HG02610 (cell line): ENCODE measurements around the gene SLX4IP.

Experiments used
- ATAC-seq: cut with Tn5 transposase; IDR thresholded peaks from one replicate; pipeline ENCODE4 v1.9.1; 2021; ENCODE audit warnings: mild to moderate bottlenecking, moderate library complexity; ENCODE audit not compliant: unreplicated experiment

Gene SLX4IP

DNA sequence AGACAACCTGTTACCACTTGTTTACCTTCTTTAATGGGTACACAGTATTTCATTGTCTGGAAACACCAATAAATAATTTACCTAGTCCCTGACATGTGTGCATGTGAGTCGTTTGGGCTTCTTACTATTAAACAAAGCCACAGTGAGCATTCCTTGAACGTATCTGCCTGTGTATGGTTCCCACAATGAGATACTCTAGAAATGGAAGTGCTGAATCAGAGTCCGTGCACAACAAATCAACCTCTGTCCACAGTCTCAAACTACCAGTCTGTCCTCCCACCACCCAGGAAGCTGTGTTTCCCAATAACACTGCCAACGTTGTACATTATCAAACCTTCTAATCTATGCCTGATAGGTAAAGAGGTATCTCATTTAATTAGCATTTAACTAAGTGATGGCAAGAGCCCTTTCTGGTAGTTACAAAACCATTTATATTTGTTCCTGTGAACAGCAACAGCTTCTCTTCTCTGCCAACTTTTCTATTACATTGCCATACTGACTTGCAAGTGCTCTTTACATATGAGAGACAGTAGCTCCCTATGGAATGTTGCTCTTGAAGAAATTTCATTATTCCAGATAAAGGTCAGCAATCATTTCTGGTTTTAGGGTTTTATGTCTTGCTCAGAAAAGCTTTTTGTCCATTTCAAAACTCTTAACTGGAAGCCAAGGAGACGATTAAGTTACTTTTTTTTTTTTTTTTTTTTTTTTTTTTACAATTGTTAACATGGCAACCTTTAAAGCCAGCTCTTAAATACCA, 223.9 kb downstream of the SLX4IP start:
- ATAC-seq = no peak

DNA sequence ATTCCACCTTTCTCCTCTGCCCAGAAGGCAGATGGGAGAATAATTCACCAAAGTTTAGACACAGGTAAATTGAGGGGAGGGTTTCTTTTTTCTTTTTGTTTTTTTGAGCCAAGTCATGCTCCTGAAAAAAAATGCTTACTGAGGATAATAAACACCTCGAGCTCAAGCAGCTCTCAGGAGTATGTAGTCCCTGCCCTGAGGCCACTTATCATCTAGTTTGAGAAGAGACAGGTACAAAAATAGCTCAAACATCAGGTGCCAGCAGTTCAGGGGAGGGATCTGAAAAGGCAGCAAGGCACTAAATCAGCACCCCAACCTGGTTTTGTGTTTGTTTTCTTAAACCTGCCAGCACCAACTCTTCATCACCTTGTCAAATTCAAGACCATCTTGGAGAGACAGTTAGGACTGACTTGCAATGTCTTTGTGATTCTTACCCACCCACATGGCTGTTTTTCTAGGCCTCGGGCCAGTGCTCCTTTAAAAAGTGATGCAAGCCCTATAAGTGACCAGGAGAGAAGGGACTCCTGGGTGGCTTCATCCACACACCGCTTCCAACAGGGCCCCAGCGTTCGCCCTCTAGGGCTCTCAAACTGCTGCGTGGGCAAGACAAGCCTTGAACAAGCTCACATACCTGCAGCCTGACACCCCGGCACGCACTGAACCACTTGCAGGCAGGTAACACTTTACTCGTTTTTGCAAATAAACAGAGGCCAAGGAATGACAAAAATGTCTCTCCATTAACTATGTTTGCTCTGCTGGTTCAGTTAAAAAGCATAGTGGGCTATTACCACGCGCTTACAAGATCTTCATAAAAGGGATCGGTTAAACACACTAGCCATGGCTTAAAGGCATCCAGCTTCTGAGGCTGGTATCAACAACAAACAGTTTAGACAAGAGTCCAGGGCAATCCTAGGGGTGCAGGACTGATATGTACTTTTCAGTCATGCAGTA, 224.8 kb downstream of the SLX4IP start:
- no peak for ATAC-seq

DNA sequence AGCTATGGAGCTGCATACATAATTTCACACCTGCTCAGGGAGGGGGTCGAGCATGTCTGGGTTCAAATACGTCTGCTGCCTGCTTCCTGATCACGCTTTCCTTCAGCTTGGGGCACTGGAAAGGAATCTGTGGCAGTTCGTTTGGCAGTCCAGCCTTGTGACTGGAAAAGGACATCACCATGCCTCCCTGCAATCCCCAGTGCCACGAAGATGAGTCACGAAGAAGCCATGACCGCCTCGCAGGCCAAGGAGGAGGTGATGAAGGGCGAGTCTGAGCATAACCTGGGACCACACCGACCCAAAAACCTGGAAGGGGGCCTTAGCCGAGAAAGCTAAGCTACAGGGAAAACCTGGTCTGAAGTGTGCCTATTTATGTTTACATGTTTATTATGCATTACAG, 225.6 kb downstream of the SLX4IP start:
- ATAC-seq = no peak

DNA sequence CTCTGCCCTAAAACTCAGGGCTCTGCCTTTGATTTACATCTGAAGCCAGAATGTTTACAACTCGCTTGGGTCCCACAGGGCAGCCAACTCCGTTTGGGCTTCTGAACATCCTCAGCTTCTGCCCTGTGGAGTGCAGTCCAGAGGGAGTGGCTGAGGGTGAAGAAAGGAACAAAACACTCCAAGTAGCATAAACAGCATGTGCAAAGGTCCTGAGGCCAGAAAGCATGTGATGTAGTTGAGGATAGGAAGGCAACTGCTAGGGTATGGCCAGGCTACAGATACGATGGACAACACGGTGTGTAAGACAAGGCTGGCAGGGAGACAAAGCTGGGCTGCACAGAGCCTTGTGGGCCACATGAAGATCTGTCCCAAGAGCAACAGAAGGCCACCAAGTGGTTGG, 226.2 kb downstream of the SLX4IP start:
- ATAC-seq = no peak

DNA sequence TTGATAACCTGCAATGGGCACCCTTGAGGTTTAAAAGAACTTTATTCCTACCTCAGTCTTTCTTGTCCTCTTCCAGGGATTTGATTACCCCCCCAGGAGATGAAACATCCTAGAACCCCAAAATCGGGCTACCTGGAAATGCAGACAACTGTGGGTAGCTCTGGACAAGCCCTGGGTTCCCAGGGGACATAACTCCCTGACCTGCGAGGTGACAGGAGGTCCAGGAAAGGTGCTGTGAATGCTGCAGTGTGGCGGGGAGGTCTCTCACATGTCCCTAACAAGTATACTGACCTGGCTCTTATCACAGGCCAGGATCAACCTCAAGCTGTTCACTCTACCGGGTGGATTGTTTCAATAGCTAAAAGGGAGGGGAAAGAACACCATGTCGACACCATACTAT, 227.0 kb downstream of the SLX4IP start:
- no peak for ATAC-seq

DNA sequence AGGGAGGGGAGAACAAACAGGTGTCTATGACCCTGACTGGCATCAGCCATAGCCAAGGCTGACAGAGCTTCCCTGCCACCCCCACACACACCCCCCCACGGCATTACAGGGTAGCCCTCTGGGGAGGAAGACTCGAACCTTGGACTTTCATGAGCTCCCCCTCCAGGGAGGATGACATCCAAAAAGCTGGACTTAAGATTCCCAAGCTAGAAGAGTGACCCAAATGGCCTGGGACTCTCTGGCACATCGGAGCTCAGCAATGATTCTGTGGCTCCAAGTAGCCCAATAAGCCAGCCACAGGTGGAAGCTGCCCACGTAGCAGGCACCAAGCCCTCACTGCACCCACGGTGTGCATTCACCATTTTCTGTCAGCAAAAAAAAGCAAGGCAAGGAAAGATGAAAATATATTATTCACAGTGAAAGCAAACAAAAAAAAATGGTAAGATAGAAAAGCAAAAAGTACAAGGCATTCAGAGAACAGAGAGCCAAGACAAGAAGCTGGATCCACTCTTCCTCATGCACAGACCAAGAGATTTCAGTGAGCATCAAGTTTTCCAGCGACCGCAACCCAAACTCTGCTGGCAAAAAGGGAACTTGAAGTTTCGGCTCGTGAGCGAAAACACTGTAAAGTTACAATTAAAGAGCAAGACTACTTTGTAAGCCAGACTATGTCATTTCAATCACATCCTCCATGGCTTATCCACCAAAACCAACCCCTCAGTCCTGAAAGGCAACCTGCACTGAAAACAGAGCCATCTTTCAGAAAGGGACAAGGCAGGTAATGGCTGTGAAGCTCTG, 227.8 kb downstream of the SLX4IP start:
- ATAC-seq = no peak

DNA sequence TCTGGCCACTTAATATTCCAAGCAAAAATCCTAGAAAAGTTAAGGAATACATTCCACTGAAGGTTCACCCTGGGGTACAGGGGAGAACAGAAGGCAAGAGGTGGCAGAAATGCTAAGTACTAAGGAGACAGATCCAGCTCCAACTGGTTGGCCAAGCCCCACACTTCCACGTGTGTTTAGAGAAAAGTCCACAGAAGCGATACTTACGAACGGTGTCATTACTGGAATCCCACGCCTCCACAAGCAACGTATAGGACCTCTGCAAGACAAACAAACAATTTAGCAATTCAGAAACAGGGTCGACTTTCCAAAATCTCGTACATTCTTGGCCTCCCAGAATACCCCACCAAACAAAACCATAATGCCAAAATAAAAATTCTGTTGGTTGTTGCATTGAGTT, 228.7 kb downstream of the SLX4IP start:
- no peak for ATAC-seq

DNA sequence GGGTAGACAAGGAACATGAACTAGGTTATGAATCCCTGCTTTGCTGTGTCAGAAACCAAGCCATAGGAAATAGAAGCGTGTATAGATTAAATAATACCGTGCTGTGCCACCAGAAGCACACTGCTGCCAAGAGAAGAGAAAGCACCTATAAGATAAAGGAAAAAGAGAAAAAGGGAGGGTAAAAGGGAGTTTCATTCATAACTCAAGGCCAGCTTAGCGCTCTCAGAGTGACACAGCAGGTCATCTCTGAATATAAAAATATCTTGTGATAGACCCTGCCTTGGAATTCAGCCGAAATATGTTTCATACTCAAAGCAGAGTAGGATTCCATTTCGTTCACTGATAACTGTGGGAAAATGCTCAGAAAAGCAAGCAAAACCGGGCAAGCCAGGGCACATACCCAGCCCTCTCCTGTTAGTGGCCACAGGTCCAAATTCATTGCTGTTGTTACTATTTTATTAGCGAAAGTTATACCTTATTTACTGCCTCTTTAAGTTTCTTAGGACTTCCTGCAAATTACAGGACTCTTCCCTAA, 230.0 kb downstream of the SLX4IP start:
- no peak for ATAC-seq

DNA sequence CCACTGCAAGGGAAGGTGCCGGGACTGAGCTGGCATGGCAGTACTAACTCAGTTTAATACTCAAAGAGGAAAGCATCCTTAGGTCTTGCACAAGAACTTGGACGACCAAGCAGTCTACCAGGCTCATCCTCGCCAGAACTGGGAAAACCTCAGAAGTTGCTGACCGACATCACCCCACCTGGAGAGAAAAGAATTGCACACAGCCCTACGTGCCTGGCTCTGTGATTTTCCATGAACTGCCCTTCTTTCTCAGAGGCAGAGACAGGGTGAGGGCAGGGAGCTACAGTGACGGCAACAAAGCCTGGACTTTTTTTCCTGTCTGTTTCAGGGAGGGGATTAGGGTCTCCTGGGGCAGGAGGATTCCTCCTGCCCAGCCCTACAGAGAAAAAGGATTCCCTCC, 230.7 kb downstream of the SLX4IP start:
- no peak for ATAC-seq

DNA sequence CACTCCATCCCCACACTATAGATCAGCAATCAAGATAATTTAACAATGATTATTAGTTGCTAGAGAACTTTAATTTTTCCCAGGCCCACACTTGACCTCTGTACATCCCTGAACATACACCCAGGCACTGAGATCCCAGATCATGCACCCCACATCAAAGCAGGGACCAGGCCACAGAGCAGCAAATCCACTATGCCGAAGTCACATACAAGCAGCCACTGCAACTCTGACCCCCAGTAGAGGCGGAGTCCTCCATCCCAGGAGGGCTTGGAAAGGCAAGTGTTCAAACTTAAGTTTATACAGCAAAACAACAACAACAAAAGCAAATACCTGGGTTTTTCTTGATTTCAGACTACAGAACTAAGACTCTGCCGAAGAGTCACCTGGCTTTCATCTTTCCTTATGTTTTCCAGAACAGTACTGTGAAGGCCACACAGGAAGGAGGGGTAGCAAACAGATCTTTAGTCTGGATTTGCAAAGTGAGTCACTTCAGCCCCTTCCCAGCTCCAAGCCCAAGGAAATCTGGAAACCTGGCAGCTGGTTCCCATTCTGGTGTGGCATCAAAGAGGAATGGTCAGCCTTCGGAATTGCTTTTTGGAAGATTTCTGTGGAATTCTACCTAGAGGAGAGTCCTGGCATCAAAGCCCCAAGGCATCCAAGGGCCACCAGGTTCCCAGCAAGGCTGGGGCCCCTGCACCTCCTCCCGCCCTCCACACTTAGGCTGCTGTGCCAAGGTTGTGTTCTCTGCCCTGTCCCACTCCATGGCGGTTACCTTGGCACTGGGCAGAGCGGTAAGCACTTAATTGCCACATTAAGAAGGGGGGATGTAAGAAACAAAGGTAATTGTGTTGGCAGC, 231.3 kb downstream of the SLX4IP start:
- ATAC-seq = no peak

DNA sequence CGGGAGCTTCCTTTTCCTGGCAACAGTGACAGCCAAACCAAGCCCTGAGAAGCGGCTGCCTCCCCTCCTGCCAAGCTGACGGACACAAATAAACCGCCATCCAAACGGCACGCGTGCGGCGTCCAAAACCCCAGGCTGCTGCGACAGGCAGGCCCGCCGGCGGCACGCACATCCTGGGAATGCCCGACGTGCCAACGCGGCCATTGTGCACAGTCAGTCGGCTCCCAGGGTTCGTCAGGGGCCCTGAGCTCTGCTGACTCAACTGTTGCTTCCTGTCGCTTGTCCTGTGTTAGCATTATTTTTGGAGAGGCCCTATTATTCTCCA, 231.9 kb downstream of the SLX4IP start:
- no peak for ATAC-seq

DNA sequence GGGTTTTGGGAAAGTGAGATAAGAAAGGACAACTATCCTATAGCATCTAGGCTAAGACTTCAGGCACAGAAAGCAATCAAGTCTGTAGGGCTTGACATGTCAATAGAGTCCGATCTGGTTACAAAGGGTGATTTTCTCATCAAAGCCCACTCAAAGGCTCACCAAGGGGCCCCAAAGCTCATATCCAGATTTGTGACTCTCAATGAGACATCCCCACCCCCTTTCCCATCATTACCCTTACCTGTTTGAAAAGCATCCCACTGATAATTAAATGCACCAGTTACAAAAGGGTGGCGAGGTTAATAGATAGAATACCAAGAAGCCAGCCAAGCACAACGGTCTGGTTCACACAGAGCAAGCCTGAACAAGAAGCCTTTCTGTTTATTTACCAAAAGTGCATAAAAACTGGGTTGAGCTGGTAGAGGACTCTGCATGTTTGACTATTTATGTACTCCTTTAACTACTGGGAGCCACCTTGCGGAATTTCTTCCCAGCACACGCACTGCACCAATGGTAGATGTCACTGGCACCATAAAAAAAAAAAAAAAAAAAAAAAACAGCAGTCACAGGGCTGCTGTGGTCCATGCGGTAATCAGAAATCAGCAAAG, 232.6 kb downstream of the SLX4IP start:
- no peak for ATAC-seq

DNA sequence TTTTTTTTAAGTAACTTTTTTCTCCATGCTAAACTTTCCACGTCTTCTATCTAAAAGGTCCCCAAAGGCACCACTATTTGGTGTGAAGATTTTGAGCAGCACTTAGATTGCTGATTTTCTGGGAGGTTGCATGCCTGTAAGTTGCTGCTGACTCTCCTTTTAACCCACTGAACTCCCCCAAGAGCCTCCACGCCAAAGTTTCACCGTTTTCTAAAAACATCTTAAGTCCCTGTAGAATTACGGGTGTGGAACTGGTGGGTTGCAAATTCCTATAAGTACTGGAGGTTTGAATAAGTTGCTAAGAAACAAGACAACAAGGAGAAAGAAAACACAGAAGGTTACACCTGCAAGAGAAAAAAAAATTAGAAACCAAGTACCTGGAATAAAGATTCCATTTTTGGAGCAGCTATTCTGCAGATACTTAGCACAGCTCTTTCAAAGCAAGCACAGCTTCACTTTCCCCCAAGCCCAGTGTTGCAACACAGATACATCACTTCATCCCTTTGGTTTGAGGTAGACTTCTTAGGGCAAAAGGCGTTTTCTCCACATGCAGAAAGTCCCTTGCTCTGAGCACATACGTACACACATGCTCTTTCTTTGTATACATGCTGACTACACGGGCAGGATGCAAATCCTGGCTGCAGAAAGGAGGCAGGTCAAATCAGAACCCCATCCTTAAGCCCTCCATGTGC, 233.7 kb downstream of the SLX4IP start:
- no peak for ATAC-seq

DNA sequence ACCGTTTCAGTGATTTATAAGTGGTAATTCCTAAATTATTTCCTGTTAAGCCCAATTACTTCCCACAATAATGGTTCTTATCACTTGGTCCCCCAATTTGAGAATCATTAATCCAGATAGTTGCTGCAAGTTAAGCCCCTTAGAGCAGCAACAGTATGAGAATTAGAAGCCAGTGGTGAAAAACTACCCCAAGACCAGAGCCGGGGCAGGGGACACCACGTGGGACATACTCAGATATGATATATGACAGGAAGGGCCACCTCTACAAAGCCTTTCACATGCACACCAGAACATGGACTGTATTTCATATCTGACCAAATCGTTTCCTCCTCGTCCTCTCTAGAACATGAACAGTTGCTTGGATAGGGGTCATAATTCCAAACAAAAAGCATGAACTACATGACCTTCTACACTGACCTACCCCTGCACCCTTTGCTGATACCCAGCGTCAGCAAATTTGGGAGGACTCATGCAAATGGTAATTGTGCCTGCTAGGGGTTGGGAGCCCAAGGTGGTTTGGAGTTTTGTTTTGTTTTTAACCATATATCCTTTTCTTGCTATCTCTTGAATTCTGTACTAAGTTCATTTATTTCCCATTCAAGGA, 234.8 kb downstream of the SLX4IP start:
- no peak for ATAC-seq

DNA sequence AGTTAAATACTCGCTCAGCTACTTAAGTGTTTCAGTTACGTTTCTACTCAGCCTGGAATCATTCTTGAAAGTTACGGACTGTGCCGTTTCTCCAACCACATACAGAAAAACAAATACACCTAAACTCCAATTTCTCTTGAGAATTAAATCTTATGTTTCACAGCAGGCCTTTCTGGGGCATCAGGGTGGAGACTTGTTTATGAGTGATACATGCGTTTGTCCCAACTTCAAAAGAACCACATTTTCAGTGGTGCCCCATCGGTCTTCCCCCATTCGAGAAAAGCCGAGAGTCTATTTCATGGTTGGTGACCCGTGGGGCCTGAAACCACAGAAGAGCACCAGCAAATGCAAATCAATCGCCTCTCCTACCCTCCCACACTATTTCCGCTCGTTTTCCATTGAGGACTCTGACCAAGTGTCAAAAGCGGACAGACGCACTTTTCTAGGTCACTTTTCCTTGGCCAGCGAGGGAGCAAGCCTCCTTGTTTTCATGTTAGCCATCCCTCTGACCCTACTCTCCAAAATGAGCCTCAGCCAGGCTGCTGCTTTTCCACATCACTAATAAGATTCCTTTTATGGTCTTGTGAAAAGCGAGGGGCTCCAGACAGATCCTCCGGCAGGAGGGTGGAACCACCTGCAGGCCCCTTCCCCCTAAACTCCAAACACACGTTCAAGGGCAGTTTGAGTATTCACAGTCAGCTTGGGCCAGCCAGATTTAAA, 235.6 kb downstream of the SLX4IP start:
- ATAC-seq = peak; percentile 35

DNA sequence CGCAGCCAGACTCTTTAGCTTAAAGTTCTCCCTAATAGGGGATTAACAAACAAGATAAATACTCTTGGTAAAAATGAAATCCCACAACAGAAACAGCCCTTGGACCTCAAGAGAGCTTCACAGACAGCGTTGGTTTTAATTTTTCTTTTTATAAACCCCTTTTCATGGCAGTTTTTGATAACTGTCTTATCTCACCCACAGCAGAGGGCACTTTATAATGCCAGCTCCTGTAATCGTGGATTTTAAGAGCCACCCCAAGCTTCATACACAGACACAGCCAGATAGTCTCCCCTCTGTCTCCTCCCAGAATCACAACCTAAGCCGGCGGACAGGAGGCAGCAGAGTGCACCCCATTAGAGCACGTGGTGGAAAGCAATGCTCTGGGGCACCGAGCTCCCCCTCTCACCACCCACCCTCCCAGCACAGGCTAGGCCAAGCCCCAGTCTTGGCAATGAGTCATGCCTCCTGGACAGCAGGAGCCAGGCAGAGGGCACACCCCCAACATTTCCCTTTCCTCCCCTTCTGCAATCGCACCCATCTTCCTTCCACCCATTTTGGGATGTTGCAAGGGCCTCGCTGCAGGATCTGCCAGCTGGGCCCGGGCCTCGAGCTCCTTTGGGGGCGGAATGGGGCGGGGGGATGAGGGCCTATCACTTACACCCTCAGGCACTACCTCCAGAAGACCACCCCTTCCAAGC, 236.3 kb downstream of the SLX4IP start:
- ATAC-seq = peak; percentile 13

DNA sequence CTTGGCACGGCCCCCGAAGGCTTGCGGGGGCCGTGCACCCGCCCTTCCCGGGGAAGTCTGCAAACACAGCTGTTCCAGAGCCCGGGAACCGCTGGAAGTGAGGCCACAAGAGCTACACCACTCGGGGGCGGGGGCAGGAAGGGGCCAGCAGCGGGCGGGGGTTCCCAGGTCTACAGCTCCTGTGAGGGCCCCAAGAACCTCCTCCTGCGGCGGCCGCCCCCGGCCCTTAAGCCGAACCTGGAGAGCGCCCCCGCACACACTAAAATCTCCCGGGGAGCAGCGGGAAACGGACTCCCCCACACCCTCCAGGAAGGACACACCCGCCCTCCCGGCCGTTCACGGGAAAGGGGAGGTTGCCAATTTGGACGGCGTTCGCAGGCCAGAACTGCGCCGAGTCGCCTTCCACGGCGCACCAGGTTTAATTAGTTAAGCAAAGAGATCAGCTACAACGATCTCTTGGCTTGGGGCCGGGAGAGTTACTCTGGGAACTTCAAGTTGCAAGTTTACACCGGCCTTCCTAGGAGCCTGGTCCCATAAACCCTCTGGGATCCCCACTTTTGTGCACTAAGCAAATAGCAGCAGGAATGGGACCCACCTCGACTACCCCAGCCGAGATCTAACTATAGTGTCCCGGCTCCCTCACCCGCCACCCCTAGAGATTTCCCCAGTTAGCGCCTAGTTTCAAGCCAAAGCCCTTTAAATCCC, 237.0 kb downstream of the SLX4IP start:
- ATAC-seq = no peak
